HL-60 (cell line): ENCODE results near the gene FSTL4. TPM values are rescaled to one million over a fixed set of nuclear protein-coding genes. Genes with fewer than 3 reads are reported as not detected.
A peak's percentile ranks its signal among the peaks of the same experiment; 100 is the strongest.

Experiments
- DNase-seq, 2 experiments: peaks; one replicate each; pipeline ENCODE4 v3.0.0-alpha.2; 2010 to 2020; ENCODE audit warnings: low read depth in 1 of 2, low spot score in 1 of 2
- H3K27ac ChIP-seq: fragments of 250-450 bp; sonication (Bioruptor Pico); replicated peaks from 2 replicates; pipeline ENCODE4 v1.5.1; 2020; ENCODE audit warnings: mild to moderate bottlenecking, moderate library complexity
- H3K27me3 ChIP-seq: fragments of 250-450 bp; sonication (Bioruptor Pico); 2 replicates; pipeline ENCODE4 v1.5.1; 2021; ENCODE audit warnings: mild to moderate bottlenecking, moderate library complexity; ENCODE audit not compliant: insufficient read depth, poor library complexity, severe bottlenecking
- H3K4me3 ChIP-seq: replicated peaks from 2 replicates; pipeline ENCODE4 v1.5.1; 2011; ENCODE audit warnings: mild to moderate bottlenecking, control low read depth, low read length; ENCODE audit not compliant: insufficient read depth
- GABPA ChIP-seq: IDR thresholded peaks from 2 replicates; pipeline ENCODE4 v1.6.1; 2012; ENCODE audit warnings: low read depth
- POLR2AphosphoS5 ChIP-seq: IDR thresholded peaks from 2 replicates; pipeline ENCODE4 v1.6.1; 2012; ENCODE audit warnings: low read depth
- microRNA-seq: library from miRNA; unstranded; fragments of <30 nt; microRNA quantifications from one replicate; pipeline ENCODE4, GENCODE V29; 2018
- TF ChIP-seq, protein P1 (sequence below): IDR thresholded peaks from 2 replicates; pipeline ENCODE4 v1.6.1; 2012; ENCODE audit warnings: low read depth; ENCODE audit not compliant: insufficient replicate concordance
- TF ChIP-seq, protein P2 (sequence below): IDR thresholded peaks from one replicate; pipeline ENCODE4 v1.5.1; 2011; ENCODE audit warnings: low read length, control low read depth, inconsistent platforms; ENCODE audit not compliant: insufficient read depth

FSTL4 gene

DNA sequence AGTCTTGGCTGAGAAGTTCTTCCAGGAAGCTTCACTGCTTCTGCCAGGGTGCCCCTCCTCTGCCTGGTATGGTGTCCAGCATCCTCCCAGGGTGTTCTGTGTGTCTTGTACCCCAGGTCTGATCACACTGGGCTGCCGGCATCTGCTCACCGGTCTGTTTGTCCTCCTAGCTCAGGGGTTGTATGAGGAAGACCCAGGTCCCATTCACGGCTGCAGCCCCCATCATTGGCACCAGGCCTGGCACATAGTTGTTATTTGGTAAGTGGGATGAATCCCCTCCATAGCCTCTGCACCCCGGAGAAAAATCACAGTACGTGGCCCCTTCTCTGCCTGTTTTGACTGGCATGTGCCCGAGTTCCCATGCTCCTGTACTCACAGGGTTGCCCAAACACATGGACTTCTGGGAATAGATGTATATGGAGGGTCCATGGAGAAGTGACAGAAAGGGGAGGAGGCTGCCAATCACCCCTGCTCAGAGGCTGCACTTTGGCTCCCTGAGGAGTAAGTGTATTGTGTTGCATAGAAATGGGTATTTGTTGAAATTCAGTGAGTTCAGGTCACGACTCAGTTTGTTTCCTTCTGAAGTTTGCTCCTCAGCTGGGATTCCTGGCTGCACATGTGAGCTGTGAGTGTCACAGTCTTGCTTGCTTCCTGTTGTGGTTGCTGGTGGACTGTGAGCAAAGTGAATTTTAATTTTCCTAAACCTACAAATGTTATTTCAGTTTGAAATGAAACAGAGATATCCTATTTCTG lies 464.4 kb downstream of the FSTL4 start:
- H3K27me3 ChIP-seq, result no peaks in the 10 kb centered on the region
- no peak overlapping the region for H3K27ac ChIP-seq
- TF ChIP-seq, protein P1, sequence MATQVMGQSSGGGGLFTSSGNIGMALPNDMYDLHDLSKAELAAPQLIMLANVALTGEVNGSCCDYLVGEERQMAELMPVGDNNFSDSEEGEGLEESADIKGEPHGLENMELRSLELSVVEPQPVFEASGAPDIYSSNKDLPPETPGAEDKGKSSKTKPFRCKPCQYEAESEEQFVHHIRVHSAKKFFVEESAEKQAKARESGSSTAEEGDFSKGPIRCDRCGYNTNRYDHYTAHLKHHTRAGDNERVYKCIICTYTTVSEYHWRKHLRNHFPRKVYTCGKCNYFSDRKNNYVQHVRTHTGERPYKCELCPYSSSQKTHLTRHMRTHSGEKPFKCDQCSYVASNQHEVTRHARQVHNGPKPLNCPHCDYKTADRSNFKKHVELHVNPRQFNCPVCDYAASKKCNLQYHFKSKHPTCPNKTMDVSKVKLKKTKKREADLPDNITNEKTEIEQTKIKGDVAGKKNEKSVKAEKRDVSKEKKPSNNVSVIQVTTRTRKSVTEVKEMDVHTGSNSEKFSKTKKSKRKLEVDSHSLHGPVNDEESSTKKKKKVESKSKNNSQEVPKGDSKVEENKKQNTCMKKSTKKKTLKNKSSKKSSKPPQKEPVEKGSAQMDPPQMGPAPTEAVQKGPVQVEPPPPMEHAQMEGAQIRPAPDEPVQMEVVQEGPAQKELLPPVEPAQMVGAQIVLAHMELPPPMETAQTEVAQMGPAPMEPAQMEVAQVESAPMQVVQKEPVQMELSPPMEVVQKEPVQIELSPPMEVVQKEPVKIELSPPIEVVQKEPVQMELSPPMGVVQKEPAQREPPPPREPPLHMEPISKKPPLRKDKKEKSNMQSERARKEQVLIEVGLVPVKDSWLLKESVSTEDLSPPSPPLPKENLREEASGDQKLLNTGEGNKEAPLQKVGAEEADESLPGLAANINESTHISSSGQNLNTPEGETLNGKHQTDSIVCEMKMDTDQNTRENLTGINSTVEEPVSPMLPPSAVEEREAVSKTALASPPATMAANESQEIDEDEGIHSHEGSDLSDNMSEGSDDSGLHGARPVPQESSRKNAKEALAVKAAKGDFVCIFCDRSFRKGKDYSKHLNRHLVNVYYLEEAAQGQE, result no peak
- TF ChIP-seq POLR2AphosphoS5, result no peak
- TF ChIP-seq GABPA, result no peak
- DNase-seq, result no peak
- no peak overlapping the region for H3K4me3 ChIP-seq

DNA sequence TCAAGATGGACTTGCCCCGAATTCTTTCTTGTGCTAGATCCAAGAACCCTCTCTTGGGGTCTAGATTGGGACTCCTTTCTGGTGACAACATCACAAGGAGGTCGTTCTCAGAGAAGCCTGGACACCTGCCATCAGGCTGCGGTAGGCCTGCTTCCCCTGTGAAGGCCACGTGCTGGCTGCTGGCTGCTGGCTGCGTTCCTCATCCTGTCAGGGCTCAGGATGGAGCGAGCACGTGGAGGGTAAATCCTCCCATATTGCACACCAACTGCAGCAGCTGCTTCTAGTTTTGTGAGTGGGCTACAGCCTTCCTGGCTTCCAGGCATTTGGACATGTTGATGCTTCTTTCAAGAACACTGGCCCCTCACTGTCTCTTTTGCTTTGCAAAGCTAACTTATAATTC lies 464.9 kb downstream of the FSTL4 start:
- H3K27me3 ChIP-seq, result no peaks in the 10 kb centered on the region
- no peak overlapping the region for H3K27ac ChIP-seq
- DNase-seq, result peak in 1 of 2 experiments; percentile 30
- TF ChIP-seq GABPA, result no peak
- TF ChIP-seq, protein P2, sequence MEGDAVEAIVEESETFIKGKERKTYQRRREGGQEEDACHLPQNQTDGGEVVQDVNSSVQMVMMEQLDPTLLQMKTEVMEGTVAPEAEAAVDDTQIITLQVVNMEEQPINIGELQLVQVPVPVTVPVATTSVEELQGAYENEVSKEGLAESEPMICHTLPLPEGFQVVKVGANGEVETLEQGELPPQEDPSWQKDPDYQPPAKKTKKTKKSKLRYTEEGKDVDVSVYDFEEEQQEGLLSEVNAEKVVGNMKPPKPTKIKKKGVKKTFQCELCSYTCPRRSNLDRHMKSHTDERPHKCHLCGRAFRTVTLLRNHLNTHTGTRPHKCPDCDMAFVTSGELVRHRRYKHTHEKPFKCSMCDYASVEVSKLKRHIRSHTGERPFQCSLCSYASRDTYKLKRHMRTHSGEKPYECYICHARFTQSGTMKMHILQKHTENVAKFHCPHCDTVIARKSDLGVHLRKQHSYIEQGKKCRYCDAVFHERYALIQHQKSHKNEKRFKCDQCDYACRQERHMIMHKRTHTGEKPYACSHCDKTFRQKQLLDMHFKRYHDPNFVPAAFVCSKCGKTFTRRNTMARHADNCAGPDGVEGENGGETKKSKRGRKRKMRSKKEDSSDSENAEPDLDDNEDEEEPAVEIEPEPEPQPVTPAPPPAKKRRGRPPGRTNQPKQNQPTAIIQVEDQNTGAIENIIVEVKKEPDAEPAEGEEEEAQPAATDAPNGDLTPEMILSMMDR, result no peak
- no peak for TF ChIP-seq POLR2AphosphoS5
- no peak overlapping the region for H3K4me3 ChIP-seq

Small RNA genes lying within 50 kb of the gene (microRNA-seq; reads per million reads assigned to microRNA genes)
- gene MIR1289-2, result not detected
